Ureter (tissue), 1 donor: ENCODE results near the gene VIPR1. TPM values are rescaled to one million over a fixed set of nuclear protein-coding genes. Genes with fewer than 3 reads are reported as not detected.
"Not testable (repeated sequence)": the region's sequence is repeated elsewhere in the genome, so short reads cannot be mapped to it uniquely, and the experiment has no call there.

Source experiments
- DNase-seq: peaks from one replicate; pipeline ENCODE4 v3.0.0-alpha.2; 2020; ENCODE audit warnings: low spot score
- total RNA-seq: library from RNA; stranded (reverse); gene quantifications from one replicate; pipeline ENCODE4 v1.2.4, GENCODE V29; 2023
- donor health status: DM: yes; HTN: yes; CAD: no.

The VIPR1 gene
- total RNA-seq, 1 donor from 2014 or later, result 72.7 TPM

DNA sequence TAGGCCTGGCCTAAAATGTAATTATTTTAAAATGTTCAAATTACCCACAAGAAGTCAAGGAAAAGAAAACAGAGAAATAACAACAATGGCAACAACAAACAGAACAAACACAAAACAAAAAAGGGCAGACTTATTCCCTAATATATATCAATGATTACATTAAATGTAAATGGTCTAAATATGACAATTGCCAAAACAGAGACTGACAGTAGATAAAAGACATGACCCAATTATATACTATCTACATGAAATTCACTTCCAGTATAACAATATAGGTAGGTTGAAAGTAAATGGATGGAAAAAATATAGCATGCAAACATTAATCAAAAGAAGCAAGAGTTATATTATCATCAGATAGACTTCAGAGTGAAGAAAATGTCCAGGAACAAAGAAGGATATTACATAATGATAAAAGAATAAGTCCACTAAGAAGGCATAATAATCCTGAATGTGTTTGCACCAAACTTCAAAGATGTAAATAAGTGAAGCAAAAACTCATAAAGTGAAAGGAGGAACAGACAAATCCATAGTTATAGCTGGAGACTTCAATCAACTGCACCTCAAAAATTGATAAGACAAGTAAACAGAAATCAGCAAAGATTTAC, 72.8 kb downstream of the VIPR1 start:
- DNase-seq, result no peak

DNA sequence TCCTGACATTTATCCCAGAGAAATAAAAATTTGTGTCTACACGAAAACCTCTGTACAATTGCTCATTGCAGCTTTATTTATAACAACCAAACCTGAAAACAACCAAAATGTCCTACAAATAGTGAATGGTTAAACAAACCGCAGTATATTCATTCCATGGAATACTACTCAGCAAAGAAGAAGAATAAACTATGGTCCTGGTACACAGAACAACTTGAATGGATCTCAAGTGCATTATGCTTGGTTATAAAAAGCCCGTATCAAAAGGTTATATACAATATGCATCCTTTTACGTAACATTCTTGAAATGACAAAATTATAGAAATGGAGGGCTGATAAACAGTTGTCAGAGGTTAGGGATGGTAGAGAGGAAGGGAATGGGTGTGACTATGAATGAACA, 75.6 kb downstream of the VIPR1 start:
- DNase-seq, result no peak

DNA sequence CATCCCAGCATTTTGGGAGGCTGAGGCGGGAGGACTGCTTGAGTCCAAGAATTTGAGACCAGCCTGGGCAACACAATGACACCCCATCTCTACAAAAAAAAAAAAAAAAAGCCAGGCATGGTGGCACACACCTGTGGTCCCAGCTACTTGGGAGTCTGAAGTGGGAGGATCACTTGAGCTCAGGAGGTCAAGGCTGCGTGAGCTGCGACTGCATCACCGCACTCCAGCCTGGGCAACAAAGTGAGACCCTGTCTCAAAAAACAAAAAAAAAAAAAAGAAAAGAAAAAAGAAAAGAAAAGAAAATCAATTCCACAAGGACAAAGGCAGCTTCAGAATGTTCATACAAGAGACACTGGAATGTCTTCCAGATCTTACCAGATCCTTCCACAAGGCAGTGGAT, 76.9 kb downstream of the VIPR1 start:
- not testable (repeated sequence) for DNase-seq

GRCh38 chr3:42581400-42581708, 78.9 kb downstream of the VIPR1 start:
- no peak for DNase-seq

- DNase-seq, result peak; percentile 95
Observed at GRCh38 chr3:42581709-42582473, 79.4 kb downstream of the VIPR1 start, which contains the start of gene SEC22C. TSS of gene SEC22C (minus strand) at chr3:42581967. CDS start at chr3:42569046, 12,921 bp downstream.

- no peak for DNase-seq
Observed at GRCh38 chr3:42582474-42583070, 80.1 kb downstream of the VIPR1 start.

Other genes with a start within 250 kb of the VIPR1 start
- not detected for gene CCK, start 236.5 kb upstream of the VIPR1 start, total RNA-seq
- gene LYZL4, start 92.0 kb upstream of the VIPR1 start, total RNA-seq, result not detected
- gene SEC22C, start 79.3 kb downstream of the VIPR1 start, total RNA-seq, result 37.2 TPM
- gene SS18L2, start 88.2 kb downstream of the VIPR1 start, total RNA-seq, result 21.6 TPM
- 137 TPM for gene NKTR, start 98.0 kb downstream of the VIPR1 start, total RNA-seq
- 32.1 TPM for gene ZBTB47, start 151.1 kb downstream of the VIPR1 start, total RNA-seq
- not detected for gene KLHL40, start 182.9 kb downstream of the VIPR1 start, total RNA-seq
- gene HHATL, start 200.2 kb downstream of the VIPR1 start, total RNA-seq, result 0.73 TPM